ENCODE data around the gene ZNF679. TPM values are rescaled to one million over a fixed set of nuclear protein-coding genes. Genes with fewer than 3 reads are reported as not detected.

Gene ZNF679
- total RNA-seq, 1 experiment from 2014 or later: not detected

DNA sequence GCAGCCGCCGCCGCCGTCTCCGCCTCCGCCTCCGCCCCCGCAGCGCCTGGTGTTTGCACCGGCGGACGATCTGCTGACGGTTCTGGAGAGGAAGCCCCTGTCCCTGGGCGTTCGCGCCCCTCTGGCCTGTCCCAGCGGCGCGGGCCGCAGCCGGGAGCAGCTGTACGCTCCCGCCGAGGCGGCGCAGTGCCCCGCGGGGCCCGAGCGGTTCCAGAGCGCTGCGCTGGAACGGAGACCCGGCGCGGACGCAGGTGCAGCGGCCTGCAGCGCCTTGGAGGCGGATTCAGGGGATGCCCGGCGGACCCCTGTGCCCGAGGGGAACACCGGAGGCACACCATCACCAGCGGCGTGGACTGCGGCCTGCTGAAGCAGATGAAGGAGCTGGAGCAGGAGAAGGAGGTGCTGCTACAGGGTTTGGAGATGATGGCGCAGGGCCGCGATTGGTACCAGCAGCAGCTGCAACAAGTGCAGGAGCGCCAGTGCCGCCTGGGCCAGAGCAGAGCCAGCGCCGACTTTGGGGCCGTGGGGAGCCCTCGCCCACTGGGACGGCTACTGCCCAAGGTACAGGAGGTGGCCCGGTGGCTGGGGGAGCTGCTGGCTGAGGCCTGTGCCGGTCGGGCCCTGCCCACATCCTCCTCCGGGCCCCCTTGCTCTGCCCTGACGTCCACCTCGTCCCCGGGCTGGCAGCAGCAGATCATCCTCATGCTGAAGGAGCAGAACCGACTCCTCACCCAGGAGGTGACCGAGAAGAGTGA is 46.1 kb upstream of the ZNF679 start:
- H3K9me3 ChIP-seq: no peaks in the 10 kb centered on the region; the same call in 1 of the 2 replicates
- Mint-ChIP-seq H3K27ac (ENCODE audit: unreplicated experiment) (no peak overlapping the region), H3K9me3 (ENCODE audit: unreplicated experiment) (peaks cover 38% of the 10 kb centered on the region), H3K36me3 (ENCODE audit: insufficient read depth, unreplicated experiment) (peaks cover 8% of the 10 kb centered on the region), H3K27me3 (ENCODE audit: insufficient read depth, unreplicated experiment) (no peaks in the 10 kb centered on the region), H3K4me3 (ENCODE audit: unreplicated experiment) (no peak overlapping the region), H3K4me1 (ENCODE audit: low read depth, unreplicated experiment) (no peaks in the 10 kb centered on the region)
- ChIA-PET CTCF (no interaction called here), POLR2A (no interaction called here)
- no peaks in the 10 kb centered on the region for H3K4me1 ChIP-seq
- no TSS peak for BruUV-seq (replicated peaks)
- intact Hi-C loops (cut with micrococcal nuclease; ENCODE audit: unreplicated experiment): no loop called here
- TF ChIP-seq, protein P1, sequence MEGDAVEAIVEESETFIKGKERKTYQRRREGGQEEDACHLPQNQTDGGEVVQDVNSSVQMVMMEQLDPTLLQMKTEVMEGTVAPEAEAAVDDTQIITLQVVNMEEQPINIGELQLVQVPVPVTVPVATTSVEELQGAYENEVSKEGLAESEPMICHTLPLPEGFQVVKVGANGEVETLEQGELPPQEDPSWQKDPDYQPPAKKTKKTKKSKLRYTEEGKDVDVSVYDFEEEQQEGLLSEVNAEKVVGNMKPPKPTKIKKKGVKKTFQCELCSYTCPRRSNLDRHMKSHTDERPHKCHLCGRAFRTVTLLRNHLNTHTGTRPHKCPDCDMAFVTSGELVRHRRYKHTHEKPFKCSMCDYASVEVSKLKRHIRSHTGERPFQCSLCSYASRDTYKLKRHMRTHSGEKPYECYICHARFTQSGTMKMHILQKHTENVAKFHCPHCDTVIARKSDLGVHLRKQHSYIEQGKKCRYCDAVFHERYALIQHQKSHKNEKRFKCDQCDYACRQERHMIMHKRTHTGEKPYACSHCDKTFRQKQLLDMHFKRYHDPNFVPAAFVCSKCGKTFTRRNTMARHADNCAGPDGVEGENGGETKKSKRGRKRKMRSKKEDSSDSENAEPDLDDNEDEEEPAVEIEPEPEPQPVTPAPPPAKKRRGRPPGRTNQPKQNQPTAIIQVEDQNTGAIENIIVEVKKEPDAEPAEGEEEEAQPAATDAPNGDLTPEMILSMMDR (IDR thresholded peaks at IDR 0.05; ENCODE audit: insufficient read depth in 1 of 2, low read depth in 1 of 2, low read length in 1 of 2, severe bottlenecking in 1 of 2, unreplicated experiment in 1 of 2): no peak
- H3K36me3 ChIP-seq (ENCODE audit: control insufficient read depth, insufficient read depth, low read length): no peaks in the 10 kb centered on the region
- no peak for DNase-seq
- H3K4me3 ChIP-seq (ENCODE audit: low read depth, low read length): no peak overlapping the region
- H3K27me3 ChIP-seq (replicated peaks; ENCODE audit: control insufficient read depth, insufficient read depth, low read length): no peaks in the 10 kb centered on the region

DNA sequence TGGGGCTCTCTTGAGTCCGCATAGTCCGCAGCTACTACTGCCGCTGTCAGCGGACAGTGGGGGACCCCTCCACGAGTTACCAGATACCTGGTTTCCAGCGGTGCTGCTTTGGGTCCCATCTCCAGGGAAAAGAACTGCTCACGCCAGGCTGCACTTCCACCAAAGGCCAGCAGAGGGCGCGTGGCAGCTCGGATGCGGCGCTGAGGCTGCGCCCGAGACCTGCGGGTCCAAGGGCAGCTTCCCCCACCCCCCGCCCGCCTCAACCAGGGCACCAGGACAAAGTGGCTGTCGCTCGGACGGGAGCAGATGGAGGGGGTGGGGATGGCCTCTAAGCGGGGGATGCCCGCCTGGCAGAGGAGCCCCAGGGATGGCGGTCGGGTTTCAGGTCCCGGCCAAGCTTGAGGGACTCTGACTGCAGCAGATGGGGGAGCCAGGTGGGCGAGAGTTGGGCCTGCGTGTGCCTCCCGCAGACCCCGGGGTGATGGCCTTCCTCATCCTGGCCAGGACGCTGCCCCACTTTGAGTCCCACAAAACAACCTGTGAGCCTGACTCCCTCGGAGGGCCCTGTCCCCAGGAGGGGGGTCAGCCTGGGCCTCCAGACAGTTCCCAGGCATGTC is 45.0 kb upstream of the ZNF679 start:
- Histone ChIP-seq H3K27me3 (replicated peaks; ENCODE audit: control insufficient read depth, insufficient read depth, low read length) (no peaks in the 10 kb centered on the region), H3K9me3 (no peaks in the 10 kb centered on the region; the same call in 1 of the 2 replicates), H3K4me1 (no peaks in the 10 kb centered on the region), H3K36me3 (ENCODE audit: control insufficient read depth, insufficient read depth, low read length) (no peaks in the 10 kb centered on the region), H3K4me3 (ENCODE audit: low read depth, low read length) (no peak overlapping the region)
- TF ChIP-seq, protein P1 (IDR thresholded peaks at IDR 0.05; ENCODE audit: insufficient read depth in 1 of 2, low read depth in 1 of 2, low read length in 1 of 2, severe bottlenecking in 1 of 2, unreplicated experiment in 1 of 2): peak; percentile 3 to 26
- Mint-ChIP-seq H3K4me1 (ENCODE audit: low read depth, unreplicated experiment) (no peaks in the 10 kb centered on the region), H3K9me3 (ENCODE audit: unreplicated experiment) (peaks cover 35% of the 10 kb centered on the region), H3K27me3 (ENCODE audit: insufficient read depth, unreplicated experiment) (no peaks in the 10 kb centered on the region), H3K4me3 (ENCODE audit: unreplicated experiment) (no peak overlapping the region), H3K27ac (ENCODE audit: unreplicated experiment) (no peak overlapping the region), H3K36me3 (ENCODE audit: insufficient read depth, unreplicated experiment) (peaks cover 8% of the 10 kb centered on the region)
- POLR2A ChIA-PET: no interaction called here
- intact Hi-C loops (cut with micrococcal nuclease; ENCODE audit: unreplicated experiment): no loop called here
- no TSS peak for BruUV-seq (replicated peaks)
- CTCF ChIA-PET: no interaction called here
- DNase-seq: peak in 1 of 2 experiments; percentile 3

DNA sequence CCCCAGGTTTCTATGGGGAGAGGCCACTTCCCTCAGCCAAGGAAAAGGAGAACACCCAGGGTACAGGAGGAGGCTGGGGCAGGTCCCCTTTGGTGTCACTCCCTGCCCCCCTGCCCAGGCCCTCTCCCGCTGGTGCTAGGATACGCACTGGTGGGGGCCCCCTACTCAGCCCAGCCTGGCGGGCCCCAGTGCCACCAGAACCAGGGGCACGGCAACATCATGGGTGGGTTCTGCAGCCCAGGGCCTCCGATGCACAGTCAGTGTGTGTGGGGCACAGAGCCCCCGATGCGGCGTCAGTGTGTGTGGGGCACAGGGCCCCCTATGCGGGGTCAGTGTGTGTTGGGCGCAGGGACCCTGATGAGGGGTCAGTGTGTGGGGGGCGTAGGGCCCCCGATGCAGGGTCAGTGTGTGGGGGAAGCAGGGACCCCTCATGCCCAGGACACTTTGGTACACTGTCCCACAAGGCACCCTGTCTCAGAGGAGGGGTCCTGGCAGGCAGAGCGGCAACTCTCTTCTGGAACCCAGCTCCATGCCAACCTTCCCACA is 44.4 kb upstream of the ZNF679 start:
- H3K27ac Mint-ChIP-seq (ENCODE audit: unreplicated experiment): no peak overlapping the region
- H3K4me3 ChIP-seq (ENCODE audit: low read depth, low read length): no peak overlapping the region
- H3K27me3 ChIP-seq (replicated peaks; ENCODE audit: control insufficient read depth, insufficient read depth, low read length): no peaks in the 10 kb centered on the region
- CTCF ChIA-PET: no interaction called here
- no peak overlapping the region for H3K4me3 Mint-ChIP-seq (ENCODE audit: unreplicated experiment)
- BruUV-seq (replicated peaks): no TSS peak
- peaks cover 8% of the 10 kb centered on the region for H3K36me3 Mint-ChIP-seq (ENCODE audit: insufficient read depth, unreplicated experiment)
- no peaks in the 10 kb centered on the region for H3K4me1 ChIP-seq
- peaks cover 34% of the 10 kb centered on the region for H3K9me3 Mint-ChIP-seq (ENCODE audit: unreplicated experiment)
- DNase-seq: no peak
- TF ChIP-seq, protein P1 (IDR thresholded peaks at IDR 0.05; ENCODE audit: insufficient read depth in 1 of 2, low read depth in 1 of 2, low read length in 1 of 2, severe bottlenecking in 1 of 2, unreplicated experiment in 1 of 2): no peak
- POLR2A ChIA-PET: no interaction called here
- intact Hi-C loops (cut with micrococcal nuclease; ENCODE audit: unreplicated experiment): no loop called here
- no peaks in the 10 kb centered on the region for H3K4me1 Mint-ChIP-seq (ENCODE audit: low read depth, unreplicated experiment)
- no peaks in the 10 kb centered on the region; the same call in 1 of the 2 replicates for H3K9me3 ChIP-seq
- no peaks in the 10 kb centered on the region for H3K36me3 ChIP-seq (ENCODE audit: control insufficient read depth, insufficient read depth, low read length)
- H3K27me3 Mint-ChIP-seq (ENCODE audit: insufficient read depth, unreplicated experiment): no peaks in the 10 kb centered on the region

All from Caco-2 (cell line).